Measurements from ENCODE around the gene PARM1.

Gene PARM1

GRCh38 chr4:75035321-75035720 is 102.4 kb downstream of the PARM1 start:
- DNase-seq = no peak

- no peak for DNase-seq
Observed at GRCh38 chr4:75036046-75036830, 103.3 kb downstream of the PARM1 start.

- DNase-seq = no peak
Observed at GRCh38 chr4:75037252-75037651, 104.3 kb downstream of the PARM1 start.

- no peak for DNase-seq
Observed at GRCh38 chr4:75038376-75038775, 105.5 kb downstream of the PARM1 start.

- no peak for DNase-seq
Observed at GRCh38 chr4:75040703-75041102, 107.8 kb downstream of the PARM1 start.

- DNase-seq = no peak
Observed at GRCh38 chr4:75042601-75043208, 109.8 kb downstream of the PARM1 start.

- no peak for DNase-seq
Observed at GRCh38 chr4:75046226-75046625, 113.3 kb downstream of the PARM1 start.

- DNase-seq = no peak
Observed at GRCh38 chr4:75046641-75047040, 113.7 kb downstream of the PARM1 start.

- no peak for DNase-seq
Observed at GRCh38 chr4:75048208-75048879, 115.4 kb downstream of the PARM1 start.

GRCh38 chr4:75051431-75051830 is 118.5 kb downstream of the PARM1 start:
- no peak for DNase-seq

- no peak for DNase-seq
Observed at GRCh38 chr4:75053352-75053751, 120.4 kb downstream of the PARM1 start.

GRCh38 chr4:75054078-75054477 is 121.2 kb downstream of the PARM1 start:
- no peak for DNase-seq

GRCh38 chr4:75056277-75056676 is 123.4 kb downstream of the PARM1 start:
- no peak for DNase-seq

- no peak for DNase-seq
Observed at GRCh38 chr4:75057369-75057768, 124.5 kb downstream of the PARM1 start.

- DNase-seq = no peak
Observed at GRCh38 chr4:75058486-75058885, 125.6 kb downstream of the PARM1 start.

GRCh38 chr4:75063433-75063832 is 130.5 kb downstream of the PARM1 start:
- DNase-seq = no peak

- no peak for DNase-seq
Observed at GRCh38 chr4:75065909-75066308, 133.0 kb downstream of the PARM1 start.

GRCh38 chr4:75069493-75070074 is 136.7 kb downstream of the PARM1 start:
- no peak for DNase-seq

GRCh38 chr4:75071317-75071716 is 138.4 kb downstream of the PARM1 start:
- DNase-seq = no peak

- no peak for DNase-seq
Observed at GRCh38 chr4:75080888-75081287, 148.0 kb downstream of the PARM1 start.

GRCh38 chr4:75081561-75081960 is 148.6 kb downstream of the PARM1 start:
- DNase-seq = no peak

- no peak for DNase-seq
Observed at GRCh38 chr4:75087416-75087815, 154.5 kb downstream of the PARM1 start.

GRCh38 chr4:75087865-75088264 is 154.9 kb downstream of the PARM1 start:
- no peak for DNase-seq

- DNase-seq = no peak
Observed at GRCh38 chr4:75089206-75089605, 156.3 kb downstream of the PARM1 start.

Data from stimulated activated CD4-positive, alpha-beta T cell treated with anti-CD3 and anti-CD28 coated beads, Interleukin-2, amount 100 ng/mL, for 48 hours (primary cell).